Adrenal gland (tissue), 5 donors: ENCODE measurements around the gene SMYD1.

ENCODE experiments used
- CTCF ChIP-seq, 6 experiments: fragments of 450-650 bp in 4 of 6; fragments of 200-600 bp in 2 of 6; sonication (generic) in 1 of 6; IDR thresholded peaks; 1 replicate in 5 of 6; 2 replicates in 1 of 6; pipeline versions ENCODE4 v1.5.1 to v1.8.0; 2016 to 2021; ENCODE audit warnings: antibody characterized with exemption in 6 of 6, mild to moderate bottlenecking in 2 of 6, moderate library complexity in 1 of 6
- POLR2A ChIP-seq, 2 donors: fragments of 450-650 bp; IDR thresholded peaks; one replicate each; pipeline ENCODE4 v1.6.1; 2017; ENCODE audit warnings: antibody characterized with exemption in 2 of 2, mild to moderate bottlenecking in 2 of 2, moderate library complexity in 1 of 2
- donor health status: DM: no; HTN: no; CAD: no.

DNA sequence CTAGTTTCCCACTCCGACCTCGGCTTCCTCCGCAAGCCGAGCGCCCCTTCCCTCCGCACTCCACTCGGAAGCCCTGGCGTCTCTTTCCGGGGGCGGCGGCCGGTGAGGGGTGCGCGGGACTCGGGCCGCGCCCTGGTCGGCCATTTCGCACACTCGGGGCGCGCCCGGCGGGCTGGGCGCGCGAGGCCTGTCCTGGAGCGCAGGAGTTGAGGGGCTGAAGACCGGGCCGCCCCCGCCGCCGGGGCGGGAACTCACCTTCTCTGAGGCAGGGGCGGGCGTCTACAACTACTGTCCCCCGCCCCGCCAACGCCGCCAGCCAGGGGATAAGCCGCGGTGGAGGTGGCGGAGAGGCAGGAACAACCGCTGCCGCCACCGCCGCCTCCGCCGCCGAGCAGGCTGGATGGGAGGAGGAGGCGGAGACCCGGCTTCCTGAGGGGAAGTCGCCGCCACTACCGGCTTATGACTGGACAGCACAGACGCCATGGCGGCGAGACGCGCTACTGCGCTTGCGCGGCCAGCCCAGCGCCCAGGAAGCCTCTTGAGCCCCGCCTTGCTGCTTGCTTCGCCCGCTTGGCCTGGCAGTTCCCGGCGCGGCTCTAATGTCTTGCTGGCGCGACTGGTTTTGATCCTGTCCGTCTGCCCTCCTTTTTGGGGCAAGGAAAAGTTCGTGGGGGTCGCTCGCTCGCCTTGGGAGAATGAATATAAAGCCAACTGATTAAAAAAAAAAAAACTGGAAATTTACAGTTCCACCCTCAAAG lies 12.1 kb upstream of the SMYD1 start, which contains the start of gene KRCC1:
- peak; percentile 92 to 95 for TF ChIP-seq POLR2A (IDR thresholded peaks at IDR 0.05)
- peak in 2 of 6 experiments; percentile 18 to 31 for TF ChIP-seq CTCF (IDR thresholded peaks at IDR 0.05)
